ENCODE results near the gene RD3L. TPM values are rescaled to one million over a fixed set of nuclear protein-coding genes. Genes with fewer than 3 reads are reported as not detected.

RD3L gene
- total and polyA plus RNA-seq, 2 of the 13 experiments (the other 11 are each of a cell fraction or from before 2014, with no cell fraction given), result not detected

- POLR2A ChIA-PET, result no interaction called here
- no TSS peak for BruUV-seq (replicated peaks)
- TF ChIP-seq GLI4 (CRISPR knock-in tag; IDR thresholded peaks at IDR 0.05; ENCODE audit: borderline replicate concordance) (no peak), ZNF629 (CRISPR knock-in tag; conservative IDR thresholded peaks at IDR 0.05) (no peak), ZBTB40 (IDR thresholded peaks at IDR 0.05) (no peak), ZBTB40 (CRISPR knock-in tag; IDR thresholded peaks at IDR 0.05) (no peak), KDM1A (CRISPR knock-in tag; IDR thresholded peaks at IDR 0.05) (no peak), ZFP36L2 (CRISPR knock-in tag; IDR thresholded peaks at IDR 0.05) (no peak), ZNF160 (CRISPR knock-in tag; IDR thresholded peaks at IDR 0.05) (no peak)
- TF ChIP-seq, protein P1, sequence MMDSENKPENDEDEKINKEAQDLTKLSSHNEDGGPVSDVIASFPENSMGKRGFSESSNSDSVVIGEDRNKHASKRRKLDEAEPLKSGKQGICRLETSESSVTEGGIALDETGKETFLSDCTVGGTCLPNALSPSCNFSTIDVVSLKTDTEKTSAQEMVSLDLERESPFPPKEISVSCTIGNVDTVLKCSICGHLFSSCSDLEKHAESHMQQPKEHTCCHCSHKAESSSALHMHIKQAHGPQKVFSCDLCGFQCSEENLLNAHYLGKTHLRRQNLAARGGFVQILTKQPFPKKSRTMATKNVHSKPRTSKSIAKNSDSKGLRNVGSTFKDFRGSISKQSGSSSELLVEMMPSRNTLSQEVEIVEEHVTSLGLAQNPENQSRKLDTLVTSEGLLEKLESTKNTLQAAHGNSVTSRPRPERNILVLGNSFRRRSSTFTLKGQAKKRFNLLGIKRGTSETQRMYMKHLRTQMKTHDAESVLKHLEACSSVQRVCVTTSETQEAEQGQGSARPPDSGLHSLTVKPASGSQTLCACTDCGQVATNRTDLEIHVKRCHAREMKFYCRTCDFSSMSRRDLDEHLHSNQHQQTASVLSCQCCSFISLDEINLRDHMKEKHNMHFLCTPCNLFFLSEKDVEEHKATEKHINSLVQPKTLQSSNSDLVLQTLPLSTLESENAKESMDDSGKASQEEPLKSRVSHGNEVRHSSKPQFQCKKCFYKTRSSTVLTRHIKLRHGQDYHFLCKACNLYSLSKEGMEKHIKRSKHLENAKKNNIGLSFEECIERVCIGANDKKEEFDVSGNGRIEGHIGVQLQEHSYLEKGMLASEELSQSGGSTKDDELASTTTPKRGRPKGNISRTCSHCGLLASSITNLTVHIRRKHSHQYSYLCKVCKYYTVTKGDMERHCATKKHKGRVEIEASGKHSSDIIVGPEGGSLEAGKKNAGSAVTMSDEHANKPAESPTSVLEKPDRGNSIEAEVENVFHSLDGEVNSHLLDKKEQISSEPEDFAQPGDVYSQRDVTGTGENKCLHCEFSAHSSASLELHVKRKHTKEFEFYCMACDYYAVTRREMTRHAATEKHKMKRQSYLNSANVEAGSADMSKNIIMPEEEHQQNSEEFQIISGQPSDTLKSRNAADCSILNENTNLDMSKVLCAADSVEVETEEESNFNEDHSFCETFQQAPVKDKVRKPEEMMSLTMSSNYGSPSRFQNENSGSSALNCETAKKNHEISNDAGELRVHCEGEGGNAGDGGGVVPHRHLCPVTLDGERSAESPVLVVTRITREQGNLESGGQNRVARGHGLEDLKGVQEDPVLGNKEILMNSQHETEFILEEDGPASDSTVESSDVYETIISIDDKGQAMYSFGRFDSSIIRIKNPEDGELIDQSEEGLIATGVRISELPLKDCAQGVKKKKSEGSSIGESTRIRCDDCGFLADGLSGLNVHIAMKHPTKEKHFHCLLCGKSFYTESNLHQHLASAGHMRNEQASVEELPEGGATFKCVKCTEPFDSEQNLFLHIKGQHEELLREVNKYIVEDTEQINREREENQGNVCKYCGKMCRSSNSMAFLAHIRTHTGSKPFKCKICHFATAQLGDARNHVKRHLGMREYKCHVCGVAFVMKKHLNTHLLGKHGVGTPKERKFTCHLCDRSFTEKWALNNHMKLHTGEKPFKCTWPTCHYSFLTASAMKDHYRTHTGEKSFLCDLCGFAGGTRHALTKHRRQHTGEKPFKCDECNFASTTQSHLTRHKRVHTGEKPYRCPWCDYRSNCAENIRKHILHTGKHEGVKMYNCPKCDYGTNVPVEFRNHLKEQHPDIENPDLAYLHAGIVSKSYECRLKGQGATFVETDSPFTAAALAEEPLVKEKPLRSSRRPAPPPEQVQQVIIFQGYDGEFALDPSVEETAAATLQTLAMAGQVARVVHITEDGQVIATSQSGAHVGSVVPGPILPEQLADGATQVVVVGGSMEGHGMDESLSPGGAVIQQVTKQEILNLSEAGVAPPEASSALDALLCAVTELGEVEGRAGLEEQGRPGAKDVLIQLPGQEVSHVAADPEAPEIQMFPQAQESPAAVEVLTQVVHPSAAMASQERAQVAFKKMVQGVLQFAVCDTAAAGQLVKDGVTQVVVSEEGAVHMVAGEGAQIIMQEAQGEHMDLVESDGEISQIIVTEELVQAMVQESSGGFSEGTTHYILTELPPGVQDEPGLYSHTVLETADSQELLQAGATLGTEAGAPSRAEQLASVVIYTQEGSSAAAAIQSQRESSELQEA (CRISPR knock-in tag; IDR thresholded peaks at IDR 0.05; ENCODE audit: not compliant biosample characterization), result no peak
Measured at GRCh38 chr14:103974575-103974974, 32.2 kb upstream of the RD3L start.

More at GRCh38 chr14:103974575-103974974, 32.2 kb upstream of the RD3L start:
- DNase-seq (ENCODE audit: low spot score), result no peak
- no peak for ATAC-seq
- intact Hi-C loops (cut with micrococcal nuclease; ENCODE audit: unreplicated experiment), result no loop called here
- no peak overlapping the region for H2AFZ ChIP-seq (ENCODE audit: low read length)
- H3K9me3 ChIP-seq (ENCODE audit: low read length), result no peaks in the 10 kb centered on the region
- H3K9ac ChIP-seq (ENCODE audit: insufficient read depth, low read depth, low read length), result no peak overlapping the region
- no peak overlapping the region for H3K4me2 ChIP-seq (ENCODE audit: low read depth, low read length)
- no peak overlapping the region for H3K27ac ChIP-seq (ENCODE audit: extremely low read length, insufficient read depth, low read length)
- FAIRE-seq, result no peak
- no peaks in the 10 kb centered on the region for H4K20me1 ChIP-seq (ENCODE audit: insufficient read depth, low read length)
- H3K4me3 ChIP-seq (replicated peaks in 1 of 3; ENCODE audit: insufficient read depth in 1 of 3, low read depth in 2 of 3, low read length in 3 of 3), result no peak overlapping the region
- 3% methylated on average over 2 of the region's 2 CpGs for WGBS (ENCODE audit: low lambda C conversion rate)
- H3K36me3 ChIP-seq (replicated peaks in 1 of 2; ENCODE audit: control insufficient read depth in 1 of 2, insufficient read depth in 2 of 2, low read length in 2 of 2), result no peaks in the 10 kb centered on the region
- peaks cover 3% of the 10 kb centered on the region in 2 experiments; a peak in 2 of 5 replicates for H3K27me3 ChIP-seq (ENCODE audit: control insufficient read depth in 1 of 2, insufficient read depth in 2 of 2, low read length in 2 of 2)
- CTCF ChIA-PET (ENCODE audit: low intra/inter-chr PET ratio, low total read pairs), result no interaction called here
- in situ Hi-C loops (cut with HindIII; ENCODE audit: extremely low pct_ligation_motif_present, low pct_unique_long_range_greater_than_20kb), result loop anchor here (10.0 kb wide), 1 partner anchor 50 kb away; the partner anchor contains the start of gene TDRD9
- no peaks in the 10 kb centered on the region for H3K79me2 ChIP-seq (ENCODE audit: insufficient read depth, low read length)
- H3K4me1 ChIP-seq (ENCODE audit: insufficient read depth, low read length), result 0 out of 2 replicates have a peak, but pooled peaks cover 8% of the 10 kb centered on the region
